ENCODE data around the gene TBPL1. TPM values are rescaled to one million over a fixed set of nuclear protein-coding genes. Genes with fewer than 3 reads are reported as not detected.

TBPL1 gene
- total and polyA plus RNA-seq, 9 of the 15 experiments (the other 6 are each of a cell fraction or from before 2014, with no cell fraction given): 78.1 to 152 (median 107) TPM

DNA sequence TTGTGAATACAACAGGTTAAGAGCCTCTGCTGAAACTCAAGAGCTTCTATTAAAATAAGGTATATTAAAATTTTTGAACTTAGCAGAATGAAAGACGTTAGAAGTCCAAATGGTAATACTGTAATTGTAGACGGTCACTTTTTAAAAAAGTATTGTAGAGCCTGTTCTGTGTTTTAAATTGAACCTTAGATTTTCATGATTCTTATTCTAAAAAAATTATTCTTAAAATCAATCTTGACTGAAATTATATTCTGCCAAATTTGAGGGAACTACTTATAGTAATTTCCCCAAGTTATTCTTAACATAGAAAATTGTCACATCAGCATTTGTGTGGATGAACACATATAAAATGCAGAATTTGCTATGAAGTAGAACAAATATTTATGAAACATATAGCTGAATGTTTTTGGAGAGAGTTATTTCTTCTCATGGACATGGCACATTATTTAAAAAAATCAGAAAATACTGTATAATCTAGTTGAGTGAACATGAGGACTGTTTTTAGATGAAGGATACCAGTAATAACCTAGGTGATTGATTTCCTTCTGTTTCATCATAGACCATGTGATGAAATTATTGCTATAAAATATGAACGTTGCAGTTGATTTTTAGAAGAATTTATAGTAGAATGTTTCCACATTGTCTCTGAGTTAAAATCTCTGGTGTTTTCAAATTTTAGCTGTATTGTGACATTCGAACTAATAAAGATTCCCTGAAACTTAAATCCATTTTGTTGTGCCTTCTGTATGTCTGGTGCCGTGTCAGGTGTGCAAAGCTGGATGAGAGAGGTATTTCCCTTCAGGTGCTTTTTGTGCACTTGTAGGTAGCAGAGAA, 2.8 kb downstream of the TBPL1 start (continued):
- TF ChIP-seq, protein P1, sequence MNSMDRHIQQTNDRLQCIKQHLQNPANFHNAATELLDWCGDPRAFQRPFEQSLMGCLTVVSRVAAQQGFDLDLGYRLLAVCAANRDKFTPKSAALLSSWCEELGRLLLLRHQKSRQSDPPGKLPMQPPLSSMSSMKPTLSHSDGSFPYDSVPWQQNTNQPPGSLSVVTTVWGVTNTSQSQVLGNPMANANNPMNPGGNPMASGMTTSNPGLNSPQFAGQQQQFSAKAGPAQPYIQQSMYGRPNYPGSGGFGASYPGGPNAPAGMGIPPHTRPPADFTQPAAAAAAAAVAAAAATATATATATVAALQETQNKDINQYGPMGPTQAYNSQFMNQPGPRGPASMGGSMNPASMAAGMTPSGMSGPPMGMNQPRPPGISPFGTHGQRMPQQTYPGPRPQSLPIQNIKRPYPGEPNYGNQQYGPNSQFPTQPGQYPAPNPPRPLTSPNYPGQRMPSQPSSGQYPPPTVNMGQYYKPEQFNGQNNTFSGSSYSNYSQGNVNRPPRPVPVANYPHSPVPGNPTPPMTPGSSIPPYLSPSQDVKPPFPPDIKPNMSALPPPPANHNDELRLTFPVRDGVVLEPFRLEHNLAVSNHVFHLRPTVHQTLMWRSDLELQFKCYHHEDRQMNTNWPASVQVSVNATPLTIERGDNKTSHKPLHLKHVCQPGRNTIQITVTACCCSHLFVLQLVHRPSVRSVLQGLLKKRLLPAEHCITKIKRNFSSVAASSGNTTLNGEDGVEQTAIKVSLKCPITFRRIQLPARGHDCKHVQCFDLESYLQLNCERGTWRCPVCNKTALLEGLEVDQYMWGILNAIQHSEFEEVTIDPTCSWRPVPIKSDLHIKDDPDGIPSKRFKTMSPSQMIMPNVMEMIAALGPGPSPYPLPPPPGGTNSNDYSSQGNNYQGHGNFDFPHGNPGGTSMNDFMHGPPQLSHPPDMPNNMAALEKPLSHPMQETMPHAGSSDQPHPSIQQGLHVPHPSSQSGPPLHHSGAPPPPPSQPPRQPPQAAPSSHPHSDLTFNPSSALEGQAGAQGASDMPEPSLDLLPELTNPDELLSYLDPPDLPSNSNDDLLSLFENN (IDR thresholded peaks at IDR 0.05; ENCODE audit: low read depth in 2 of 2, low read length in 2 of 2): no peak
- TF ChIP-seq DMBX1 (CRISPR knock-in tag; IDR thresholded peaks at IDR 0.05; ENCODE audit: borderline replicate concordance) (no peak), JUNB (CRISPR knock-in tag; conservative IDR thresholded peaks at IDR 0.05) (no peak), KAT8 (IDR thresholded peaks at IDR 0.05; ENCODE audit: low read depth) (no peak), ZBTB12 (CRISPR knock-in tag; IDR thresholded peaks at IDR 0.05) (no peak), SMARCE1 (IDR thresholded peaks at IDR 0.05) (no peak), ZNF57 (CRISPR knock-in tag; IDR thresholded peaks at IDR 0.05) (no peak), NCOA2 (IDR thresholded peaks at IDR 0.05; ENCODE audit: partially characterized antibody in 2 of 2) (no peak), XRCC5 (IDR thresholded peaks at IDR 0.05; ENCODE audit: low read depth, low read length) (no peak)
- TF ChIP-seq, protein P2, sequence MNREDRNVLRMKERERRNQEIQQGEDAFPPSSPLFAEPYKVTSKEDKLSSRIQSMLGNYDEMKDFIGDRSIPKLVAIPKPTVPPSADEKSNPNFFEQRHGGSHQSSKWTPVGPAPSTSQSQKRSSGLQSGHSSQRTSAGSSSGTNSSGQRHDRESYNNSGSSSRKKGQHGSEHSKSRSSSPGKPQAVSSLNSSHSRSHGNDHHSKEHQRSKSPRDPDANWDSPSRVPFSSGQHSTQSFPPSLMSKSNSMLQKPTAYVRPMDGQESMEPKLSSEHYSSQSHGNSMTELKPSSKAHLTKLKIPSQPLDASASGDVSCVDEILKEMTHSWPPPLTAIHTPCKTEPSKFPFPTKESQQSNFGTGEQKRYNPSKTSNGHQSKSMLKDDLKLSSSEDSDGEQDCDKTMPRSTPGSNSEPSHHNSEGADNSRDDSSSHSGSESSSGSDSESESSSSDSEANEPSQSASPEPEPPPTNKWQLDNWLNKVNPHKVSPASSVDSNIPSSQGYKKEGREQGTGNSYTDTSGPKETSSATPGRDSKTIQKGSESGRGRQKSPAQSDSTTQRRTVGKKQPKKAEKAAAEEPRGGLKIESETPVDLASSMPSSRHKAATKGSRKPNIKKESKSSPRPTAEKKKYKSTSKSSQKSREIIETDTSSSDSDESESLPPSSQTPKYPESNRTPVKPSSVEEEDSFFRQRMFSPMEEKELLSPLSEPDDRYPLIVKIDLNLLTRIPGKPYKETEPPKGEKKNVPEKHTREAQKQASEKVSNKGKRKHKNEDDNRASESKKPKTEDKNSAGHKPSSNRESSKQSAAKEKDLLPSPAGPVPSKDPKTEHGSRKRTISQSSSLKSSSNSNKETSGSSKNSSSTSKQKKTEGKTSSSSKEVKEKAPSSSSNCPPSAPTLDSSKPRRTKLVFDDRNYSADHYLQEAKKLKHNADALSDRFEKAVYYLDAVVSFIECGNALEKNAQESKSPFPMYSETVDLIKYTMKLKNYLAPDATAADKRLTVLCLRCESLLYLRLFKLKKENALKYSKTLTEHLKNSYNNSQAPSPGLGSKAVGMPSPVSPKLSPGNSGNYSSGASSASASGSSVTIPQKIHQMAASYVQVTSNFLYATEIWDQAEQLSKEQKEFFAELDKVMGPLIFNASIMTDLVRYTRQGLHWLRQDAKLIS (CRISPR knock-in tag; IDR thresholded peaks at IDR 0.05): peak; percentile 68; the same call in 1 of the 2 replicates
- TF ChIP-seq, protein P3, sequence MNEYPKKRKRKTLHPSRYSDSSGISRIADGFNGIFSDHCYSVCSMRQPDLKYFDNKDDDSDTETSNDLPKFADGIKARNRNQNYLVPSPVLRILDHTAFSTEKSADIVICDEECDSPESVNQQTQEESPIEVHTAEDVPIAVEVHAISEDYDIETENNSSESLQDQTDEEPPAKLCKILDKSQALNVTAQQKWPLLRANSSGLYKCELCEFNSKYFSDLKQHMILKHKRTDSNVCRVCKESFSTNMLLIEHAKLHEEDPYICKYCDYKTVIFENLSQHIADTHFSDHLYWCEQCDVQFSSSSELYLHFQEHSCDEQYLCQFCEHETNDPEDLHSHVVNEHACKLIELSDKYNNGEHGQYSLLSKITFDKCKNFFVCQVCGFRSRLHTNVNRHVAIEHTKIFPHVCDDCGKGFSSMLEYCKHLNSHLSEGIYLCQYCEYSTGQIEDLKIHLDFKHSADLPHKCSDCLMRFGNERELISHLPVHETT (CRISPR knock-in tag; conservative IDR thresholded peaks at IDR 0.05 in 1 of 2, IDR thresholded peaks at IDR 0.05 in 1 of 2): no peak
- TF ChIP-seq, protein P4, sequence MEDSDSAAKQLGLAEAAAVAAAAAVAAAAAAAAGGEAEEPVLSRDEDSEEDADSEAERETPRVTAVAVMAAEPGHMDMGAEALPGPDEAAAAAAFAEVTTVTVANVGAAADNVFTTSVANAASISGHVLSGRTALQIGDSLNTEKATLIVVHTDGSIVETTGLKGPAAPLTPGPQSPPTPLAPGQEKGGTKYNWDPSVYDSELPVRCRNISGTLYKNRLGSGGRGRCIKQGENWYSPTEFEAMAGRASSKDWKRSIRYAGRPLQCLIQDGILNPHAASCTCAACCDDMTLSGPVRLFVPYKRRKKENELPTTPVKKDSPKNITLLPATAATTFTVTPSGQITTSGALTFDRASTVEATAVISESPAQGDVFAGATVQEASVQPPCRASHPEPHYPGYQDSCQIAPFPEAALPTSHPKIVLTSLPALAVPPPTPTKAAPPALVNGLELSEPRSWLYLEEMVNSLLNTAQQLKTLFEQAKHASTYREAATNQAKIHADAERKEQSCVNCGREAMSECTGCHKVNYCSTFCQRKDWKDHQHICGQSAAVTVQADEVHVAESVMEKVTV (CRISPR knock-in tag; IDR thresholded peaks at IDR 0.05): no peak

Data from K562 (cell line).